LNCaP clone FGC (cell line): Measurements from ENCODE around the gene PLGRKT.

Source experiments
- DNase-seq: peaks from one replicate; pipeline ENCODE4 v3.0.0-alpha.2; 2011; ENCODE audit warnings: low read depth
- H3K4me3 ChIP-seq: 2 replicates; pipeline ENCODE4 v1.5.1; 2011; ENCODE audit warnings: mild to moderate bottlenecking, low read depth, low read length, control low read depth
- TF ChIP-seq, protein P1 (sequence below): IDR thresholded peaks from 2 replicates; pipeline ENCODE4 v1.5.1; 2012; ENCODE audit warnings: mild to moderate bottlenecking; ENCODE audit not compliant: control insufficient read depth, insufficient read depth; ENCODE audit errors: extremely low read depth

PLGRKT gene

DNA sequence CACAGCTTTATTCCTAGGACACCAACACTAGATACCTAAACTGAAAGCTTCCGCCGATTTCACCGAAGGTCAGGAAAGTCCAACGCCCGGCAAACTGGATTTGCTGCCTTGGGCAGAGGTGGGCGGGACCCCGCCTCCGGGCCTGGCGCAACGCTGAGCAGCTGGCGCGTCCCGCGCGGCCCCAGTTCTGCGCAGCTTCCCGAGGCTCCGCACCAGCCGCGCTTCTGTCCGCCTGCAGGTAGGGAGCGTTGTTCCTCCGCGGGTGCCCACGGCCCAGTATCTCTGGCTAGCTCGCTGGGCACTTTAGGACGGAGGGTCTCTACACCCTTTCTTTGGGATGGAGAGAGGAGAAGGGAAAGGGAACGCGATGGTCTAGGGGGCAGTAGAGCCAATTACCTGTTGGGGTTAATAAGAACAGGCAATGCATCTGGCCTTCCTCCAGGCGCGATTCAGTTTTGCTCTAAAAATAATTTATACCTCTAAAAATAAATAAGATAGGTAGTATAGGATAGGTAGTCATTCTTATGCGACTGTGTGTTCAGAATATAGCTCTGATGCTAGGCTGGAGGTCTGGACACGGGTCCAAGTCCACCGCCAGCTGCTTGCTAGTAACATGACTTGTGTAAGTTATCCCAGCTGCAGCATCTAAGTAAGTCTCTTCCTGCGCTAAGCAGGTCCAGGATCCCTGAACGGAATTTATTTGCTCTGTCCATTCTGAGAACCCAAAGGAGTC is 12.8 kb upstream of the PLGRKT start, which contains the start of gene CD274:
Gene CD274 (plus strand): TSS at position 184 of the 733 bp plus-strand sequence. CDS start 5,572 bp downstream, outside the sequence.
- TF ChIP-seq, protein P1, sequence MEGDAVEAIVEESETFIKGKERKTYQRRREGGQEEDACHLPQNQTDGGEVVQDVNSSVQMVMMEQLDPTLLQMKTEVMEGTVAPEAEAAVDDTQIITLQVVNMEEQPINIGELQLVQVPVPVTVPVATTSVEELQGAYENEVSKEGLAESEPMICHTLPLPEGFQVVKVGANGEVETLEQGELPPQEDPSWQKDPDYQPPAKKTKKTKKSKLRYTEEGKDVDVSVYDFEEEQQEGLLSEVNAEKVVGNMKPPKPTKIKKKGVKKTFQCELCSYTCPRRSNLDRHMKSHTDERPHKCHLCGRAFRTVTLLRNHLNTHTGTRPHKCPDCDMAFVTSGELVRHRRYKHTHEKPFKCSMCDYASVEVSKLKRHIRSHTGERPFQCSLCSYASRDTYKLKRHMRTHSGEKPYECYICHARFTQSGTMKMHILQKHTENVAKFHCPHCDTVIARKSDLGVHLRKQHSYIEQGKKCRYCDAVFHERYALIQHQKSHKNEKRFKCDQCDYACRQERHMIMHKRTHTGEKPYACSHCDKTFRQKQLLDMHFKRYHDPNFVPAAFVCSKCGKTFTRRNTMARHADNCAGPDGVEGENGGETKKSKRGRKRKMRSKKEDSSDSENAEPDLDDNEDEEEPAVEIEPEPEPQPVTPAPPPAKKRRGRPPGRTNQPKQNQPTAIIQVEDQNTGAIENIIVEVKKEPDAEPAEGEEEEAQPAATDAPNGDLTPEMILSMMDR, result peak; percentile 84
- DNase-seq, result peak; percentile 85
- H3K4me3 ChIP-seq, result peak within 1 kb of the TSS; percentile 55

DNA sequence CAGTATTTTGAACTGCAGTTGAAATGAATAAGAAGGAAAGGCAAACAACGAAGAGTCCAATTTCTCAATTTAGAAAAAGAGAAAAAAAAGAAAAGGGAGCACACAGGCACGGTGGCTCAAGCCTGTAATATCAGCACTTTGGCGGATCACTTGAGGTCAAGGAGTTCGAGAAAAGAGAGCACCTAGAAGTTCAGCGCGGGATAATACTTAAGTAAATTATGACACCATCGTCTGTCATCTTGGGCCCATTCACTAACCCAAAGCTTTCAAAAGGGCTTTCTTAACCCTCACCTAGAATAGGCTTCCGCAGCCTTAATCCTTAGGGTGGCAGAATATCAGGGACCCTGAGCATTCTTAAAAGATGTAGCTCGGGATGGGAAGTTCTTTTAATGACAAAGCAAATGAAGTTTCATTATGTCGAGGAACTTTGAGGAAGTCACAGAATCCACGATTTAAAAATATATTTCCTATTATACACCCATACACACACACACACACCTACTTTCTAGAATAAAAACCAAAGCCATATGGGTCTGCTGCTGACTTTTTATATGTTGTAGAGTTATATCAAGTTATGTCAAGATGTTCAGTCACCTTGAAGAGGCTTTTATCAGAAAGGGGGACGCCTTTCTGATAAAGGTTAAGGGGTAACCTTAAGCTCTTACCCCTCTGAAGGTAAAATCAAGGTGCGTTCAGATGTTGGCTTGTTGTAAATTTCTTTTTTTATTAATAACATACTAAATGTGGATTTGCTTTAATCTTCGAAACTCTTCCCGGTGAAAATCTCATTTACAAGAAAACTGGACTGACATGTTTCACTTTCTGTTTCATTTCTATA is 12.0 kb upstream of the PLGRKT start:
- TF ChIP-seq, protein P1, result no peak
- peak overlapping the region; percentile 55 for H3K4me3 ChIP-seq
- DNase-seq, result no peak

DNA sequence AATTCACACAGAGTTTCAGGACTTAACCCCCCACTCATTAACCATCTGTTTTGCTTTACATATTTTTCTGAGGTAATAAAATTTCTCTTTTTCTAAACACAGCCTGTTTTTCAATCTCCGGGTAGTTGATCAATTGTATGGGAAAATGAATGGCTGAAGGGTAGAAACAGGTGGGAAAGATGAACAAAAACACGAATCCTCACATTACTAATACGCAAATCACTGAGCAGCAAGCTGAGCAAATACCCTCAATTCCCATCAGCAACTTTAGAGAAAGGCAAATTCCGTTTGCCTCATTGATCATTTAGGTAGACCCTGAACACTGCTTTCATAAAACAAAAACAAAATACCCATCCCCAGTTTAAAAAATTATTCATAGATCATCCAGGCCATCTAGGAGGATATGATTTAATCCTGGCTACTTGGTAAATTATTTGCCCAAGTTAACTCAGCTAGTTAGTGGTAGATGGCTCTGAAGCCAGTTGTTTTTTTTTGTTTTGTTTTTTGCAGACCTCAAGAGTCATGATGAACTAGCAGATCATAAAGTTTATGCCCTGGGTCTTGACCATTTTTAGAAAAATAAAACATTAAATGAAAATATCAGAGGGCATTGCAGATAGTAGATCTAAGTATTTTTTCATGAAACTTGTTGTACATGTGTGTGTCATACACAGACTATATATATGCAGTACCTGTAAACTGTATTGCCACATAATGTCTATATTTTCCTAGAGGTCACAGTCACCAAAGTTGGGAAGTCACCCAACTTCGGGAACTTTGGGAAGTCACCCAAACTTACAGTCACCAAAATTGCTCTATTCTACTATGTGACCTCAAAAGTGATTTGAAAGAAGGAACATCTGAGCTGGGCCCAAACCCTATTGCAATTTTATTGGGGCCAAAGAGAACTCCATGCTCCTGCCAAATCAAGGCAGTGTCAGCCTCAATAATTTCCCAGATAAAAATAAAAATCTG is 11.0 kb upstream of the PLGRKT start:
- no peak for DNase-seq
- TF ChIP-seq, protein P1, result no peak
- no peak overlapping the region for H3K4me3 ChIP-seq

DNA sequence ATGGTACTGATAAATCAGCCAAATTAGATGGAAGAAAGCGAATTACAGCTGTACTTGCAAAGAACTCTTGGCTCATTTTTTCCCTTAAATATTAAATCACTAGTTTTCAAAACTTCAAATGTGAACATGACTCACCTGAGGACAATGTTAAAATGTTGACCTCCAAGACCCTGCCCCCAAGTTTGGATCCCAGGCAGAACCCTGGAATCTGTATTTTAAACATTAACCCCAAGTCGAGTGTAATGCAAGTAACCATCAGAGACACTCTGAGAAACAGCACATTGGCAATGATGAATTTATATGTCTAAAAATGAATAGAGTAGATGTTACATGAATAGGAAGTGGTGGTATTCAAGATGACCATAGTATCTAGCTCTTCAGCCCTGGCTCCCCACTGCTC is 10.3 kb upstream of the PLGRKT start:
- DNase-seq, result no peak
- TF ChIP-seq, protein P1, result no peak
- H3K4me3 ChIP-seq, result no peak overlapping the region

DNA sequence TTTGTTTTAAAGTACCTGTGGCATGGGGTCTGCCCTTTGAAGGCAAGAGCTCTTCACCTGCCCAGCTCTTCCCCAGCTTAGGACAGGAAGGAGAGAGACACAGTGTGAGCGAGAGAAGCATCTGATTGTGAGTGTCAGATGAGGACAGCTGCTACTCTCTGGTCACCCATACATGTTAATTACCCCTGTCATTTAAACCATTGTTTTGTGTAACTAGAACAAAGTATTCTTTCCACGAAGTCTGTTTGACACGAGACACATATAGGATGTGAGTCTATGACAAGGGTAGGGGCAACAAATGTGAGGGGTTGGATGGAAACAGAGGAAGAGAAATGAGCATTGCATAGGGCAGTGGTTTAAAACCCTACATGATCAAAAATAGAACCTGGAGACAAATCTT is 9.6 kb upstream of the PLGRKT start:
- TF ChIP-seq, protein P1, result no peak
- no peak for DNase-seq
- no peak overlapping the region for H3K4me3 ChIP-seq
